ENCODE results near the gene SV2B. TPM values are rescaled to one million over a fixed set of nuclear protein-coding genes. Genes with fewer than 3 reads are reported as not detected.

The SV2B gene
- total RNA-seq, 2 experiments from 2014 or later = not detected

DNA sequence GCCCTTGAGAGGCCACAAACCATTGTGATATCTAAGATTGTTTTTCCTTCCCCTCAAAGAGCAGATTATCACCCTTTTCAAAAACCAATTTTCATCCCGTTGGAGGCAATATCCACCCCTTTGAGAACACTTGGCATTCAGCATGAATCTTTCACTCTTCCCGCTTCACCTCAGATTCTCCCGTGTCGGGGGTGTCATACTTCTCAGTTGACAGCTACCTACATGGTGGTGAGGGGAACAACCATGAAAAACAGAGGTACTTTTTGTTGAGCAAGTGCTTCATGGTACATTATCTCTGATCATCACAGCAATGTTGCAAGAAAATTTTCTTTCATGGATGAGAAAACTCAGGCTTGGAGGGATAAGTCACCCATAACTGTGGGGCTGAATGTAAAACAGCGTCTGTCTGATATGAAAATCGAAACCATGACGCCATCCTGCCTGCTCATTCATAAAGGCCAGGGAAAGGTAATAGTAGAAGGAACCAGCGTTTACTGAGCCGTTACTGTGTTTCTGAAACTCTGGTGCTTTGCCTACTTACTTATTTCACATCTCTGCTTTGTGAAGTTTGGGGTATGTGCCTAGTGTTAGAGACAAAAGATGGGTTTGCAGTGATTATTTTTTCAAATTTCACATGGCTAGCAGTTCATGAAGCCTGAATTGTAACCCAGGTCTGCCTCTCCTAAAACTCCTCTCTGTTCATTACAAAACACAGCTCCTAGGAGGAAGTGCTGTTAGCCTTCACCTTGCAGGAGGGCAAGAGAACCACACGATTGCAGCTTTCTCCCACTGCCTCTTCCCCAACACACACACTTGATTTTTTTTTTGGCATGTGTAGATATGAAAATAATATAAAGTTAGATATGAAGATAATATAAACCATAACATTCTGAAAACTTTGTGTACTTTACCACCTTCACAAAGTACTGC lies 35.4 kb downstream of the SV2B start:
- H3K27me3 ChIP-seq (ENCODE audit: control insufficient read depth in 1 of 2, insufficient read depth in 2 of 2, low read length in 2 of 2) = peaks cover 14 to 18% of the 10 kb centered on the region in 2 experiments
- H3K36me3 ChIP-seq (ENCODE audit: insufficient read depth, low read length) = no peaks in the 10 kb centered on the region
- no peak overlapping the region for H3K4me3 ChIP-seq (ENCODE audit: low read length)
- no peak overlapping the region for H3K4me3 Mint-ChIP-seq
- H3K4me1 Mint-ChIP-seq (ENCODE audit: low read depth) = no peaks in the 10 kb centered on the region
- H3K36me3 Mint-ChIP-seq (ENCODE audit: low read depth) = no peaks in the 10 kb centered on the region
- H3K4me1 ChIP-seq (ENCODE audit: insufficient read depth, low read length) = no peaks in the 10 kb centered on the region
- TF ChIP-seq, protein P1, sequence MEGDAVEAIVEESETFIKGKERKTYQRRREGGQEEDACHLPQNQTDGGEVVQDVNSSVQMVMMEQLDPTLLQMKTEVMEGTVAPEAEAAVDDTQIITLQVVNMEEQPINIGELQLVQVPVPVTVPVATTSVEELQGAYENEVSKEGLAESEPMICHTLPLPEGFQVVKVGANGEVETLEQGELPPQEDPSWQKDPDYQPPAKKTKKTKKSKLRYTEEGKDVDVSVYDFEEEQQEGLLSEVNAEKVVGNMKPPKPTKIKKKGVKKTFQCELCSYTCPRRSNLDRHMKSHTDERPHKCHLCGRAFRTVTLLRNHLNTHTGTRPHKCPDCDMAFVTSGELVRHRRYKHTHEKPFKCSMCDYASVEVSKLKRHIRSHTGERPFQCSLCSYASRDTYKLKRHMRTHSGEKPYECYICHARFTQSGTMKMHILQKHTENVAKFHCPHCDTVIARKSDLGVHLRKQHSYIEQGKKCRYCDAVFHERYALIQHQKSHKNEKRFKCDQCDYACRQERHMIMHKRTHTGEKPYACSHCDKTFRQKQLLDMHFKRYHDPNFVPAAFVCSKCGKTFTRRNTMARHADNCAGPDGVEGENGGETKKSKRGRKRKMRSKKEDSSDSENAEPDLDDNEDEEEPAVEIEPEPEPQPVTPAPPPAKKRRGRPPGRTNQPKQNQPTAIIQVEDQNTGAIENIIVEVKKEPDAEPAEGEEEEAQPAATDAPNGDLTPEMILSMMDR (IDR thresholded peaks at IDR 0.05) = no peak
- no peaks in the 10 kb centered on the region for H3K9me3 Mint-ChIP-seq
- H3K27ac Mint-ChIP-seq = no peak overlapping the region
- CTCF ChIA-PET = no interaction called here
- POLR2A ChIA-PET = no interaction called here
- no peak overlapping the region for H3K27ac ChIP-seq (ENCODE audit: low read depth in 1 of 2, low read length in 2 of 2)
- ATAC-seq (ENCODE audit: poor library complexity) = no peak
- H3K27me3 Mint-ChIP-seq = peaks cover 46% of the 10 kb centered on the region
- no peak for DNase-seq
- H3K9me3 ChIP-seq (ENCODE audit: control insufficient read depth in 1 of 2, insufficient read depth in 1 of 2, low read length in 2 of 2) = no peaks in the 10 kb centered on the region
- intact Hi-C loops (cut with DNase I, micrococcal nuclease) = no loop called here

GRCh38 chr15:91136386-91136923 lies 36.4 kb downstream of the SV2B start:
- no peak for ATAC-seq (ENCODE audit: poor library complexity)
- intact Hi-C loops (cut with DNase I, micrococcal nuclease) = no loop called here
- Histone ChIP-seq H3K9me3 (ENCODE audit: control insufficient read depth in 1 of 2, insufficient read depth in 1 of 2, low read length in 2 of 2) (no peaks in the 10 kb centered on the region), H3K4me1 (ENCODE audit: insufficient read depth, low read length) (no peaks in the 10 kb centered on the region), H3K27me3 (ENCODE audit: control insufficient read depth in 1 of 2, insufficient read depth in 2 of 2, low read length in 2 of 2) (peaks cover 14 to 18% of the 10 kb centered on the region in 2 experiments), H3K27ac (ENCODE audit: low read depth in 1 of 2, low read length in 2 of 2) (no peak overlapping the region), H3K4me3 (ENCODE audit: low read length) (no peak overlapping the region), H3K36me3 (ENCODE audit: insufficient read depth, low read length) (no peaks in the 10 kb centered on the region)
- Mint-ChIP-seq H3K27ac (no peak overlapping the region), H3K27me3 (peaks cover 50% of the 10 kb centered on the region), H3K4me1 (ENCODE audit: low read depth) (no peaks in the 10 kb centered on the region), H3K9me3 (no peaks in the 10 kb centered on the region), H3K36me3 (ENCODE audit: low read depth) (no peaks in the 10 kb centered on the region), H3K4me3 (no peak overlapping the region)
- TF ChIP-seq, protein P1 (IDR thresholded peaks at IDR 0.05) = no peak
- ChIA-PET CTCF (no interaction called here), POLR2A (no interaction called here)
- no peak for DNase-seq

DNA sequence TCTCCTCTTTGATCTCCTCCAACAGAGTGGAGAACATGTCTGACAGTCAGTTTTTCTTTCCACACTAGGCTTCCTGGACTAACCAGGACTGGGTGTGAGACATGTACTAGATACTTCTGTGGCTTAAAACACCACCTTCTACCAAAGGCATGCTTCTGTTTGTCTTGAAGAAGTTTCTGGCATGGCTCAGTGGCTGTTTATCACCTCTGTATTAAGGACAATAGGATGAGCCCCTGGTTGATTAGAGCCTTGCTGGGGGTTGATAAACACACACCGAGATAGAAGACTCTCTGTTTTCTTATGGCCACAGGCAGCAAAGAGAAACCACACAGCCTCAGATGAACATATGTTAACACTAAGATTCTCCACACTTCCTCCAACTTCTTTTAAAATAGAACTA lies 40.5 kb downstream of the SV2B start:
- ATAC-seq (ENCODE audit: poor library complexity) = no peak
- H3K36me3 ChIP-seq (ENCODE audit: insufficient read depth, low read length) = no peaks in the 10 kb centered on the region
- Mint-ChIP-seq H3K4me1 (ENCODE audit: low read depth) (no peaks in the 10 kb centered on the region), H3K27me3 (peaks cover 56% of the 10 kb centered on the region), H3K36me3 (ENCODE audit: low read depth) (no peaks in the 10 kb centered on the region), H3K27ac (no peak overlapping the region), H3K9me3 (no peaks in the 10 kb centered on the region), H3K4me3 (no peak overlapping the region)
- POLR2A ChIA-PET = no interaction called here
- DNase-seq = no peak
- no peak overlapping the region for H3K4me3 ChIP-seq (ENCODE audit: low read length)
- no peaks in the 10 kb centered on the region for H3K9me3 ChIP-seq (ENCODE audit: control insufficient read depth in 1 of 2, insufficient read depth in 1 of 2, low read length in 2 of 2)
- CTCF ChIA-PET = no interaction called here
- H3K27me3 ChIP-seq (ENCODE audit: control insufficient read depth in 1 of 2, insufficient read depth in 2 of 2, low read length in 2 of 2) = peaks cover 9 to 17% of the 10 kb centered on the region in 2 experiments
- H3K27ac ChIP-seq (ENCODE audit: low read depth in 1 of 2, low read length in 2 of 2) = no peak overlapping the region
- intact Hi-C loops (cut with DNase I, micrococcal nuclease) = no loop called here
- TF ChIP-seq, protein P1 (IDR thresholded peaks at IDR 0.05) = no peak
- no peaks in the 10 kb centered on the region for H3K4me1 ChIP-seq (ENCODE audit: insufficient read depth, low read length)

Data from CD4-positive, alpha-beta T cell (primary cell).